ENCODE data around the gene ELN.

Gene ELN

GRCh38 chr7:74066626-74067025, 38.7 kb downstream of the ELN start:
- DNase-seq: no peak

DNA sequence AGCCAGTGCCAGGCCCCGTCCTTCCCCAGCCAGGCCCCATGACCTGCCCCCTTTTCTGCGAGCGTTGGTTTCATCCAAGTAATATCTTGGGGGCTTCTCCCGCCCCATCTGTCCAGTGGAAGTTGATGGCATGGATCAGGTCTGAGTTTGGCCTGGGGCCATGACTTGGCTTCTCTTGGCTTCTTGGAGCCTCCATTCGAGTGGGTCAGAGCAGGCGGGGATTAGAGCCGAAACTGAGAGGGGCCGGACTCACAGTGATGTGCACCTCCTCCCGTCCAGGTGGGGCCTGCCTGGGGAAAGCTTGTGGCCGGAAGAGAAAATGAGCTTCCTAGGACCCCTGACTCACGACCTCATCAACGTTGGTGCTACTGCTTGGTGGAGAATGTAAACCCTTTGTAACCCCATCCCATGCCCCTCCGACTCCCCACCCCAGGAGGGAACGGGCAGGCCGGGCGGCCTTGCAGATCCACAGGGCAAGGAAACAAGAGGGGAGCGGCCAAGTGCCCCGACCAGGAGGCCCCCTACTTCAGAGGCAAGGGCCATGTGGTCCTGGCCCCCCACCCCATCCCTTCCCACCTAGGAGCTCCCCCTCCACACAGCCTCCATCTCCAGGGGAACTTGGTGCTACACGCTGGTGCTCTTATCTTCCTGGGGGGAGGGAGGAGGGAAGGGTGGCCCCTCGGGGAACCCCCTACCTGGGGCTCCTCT, 40.6 kb downstream of the ELN start:
- no peak for DNase-seq

DNA sequence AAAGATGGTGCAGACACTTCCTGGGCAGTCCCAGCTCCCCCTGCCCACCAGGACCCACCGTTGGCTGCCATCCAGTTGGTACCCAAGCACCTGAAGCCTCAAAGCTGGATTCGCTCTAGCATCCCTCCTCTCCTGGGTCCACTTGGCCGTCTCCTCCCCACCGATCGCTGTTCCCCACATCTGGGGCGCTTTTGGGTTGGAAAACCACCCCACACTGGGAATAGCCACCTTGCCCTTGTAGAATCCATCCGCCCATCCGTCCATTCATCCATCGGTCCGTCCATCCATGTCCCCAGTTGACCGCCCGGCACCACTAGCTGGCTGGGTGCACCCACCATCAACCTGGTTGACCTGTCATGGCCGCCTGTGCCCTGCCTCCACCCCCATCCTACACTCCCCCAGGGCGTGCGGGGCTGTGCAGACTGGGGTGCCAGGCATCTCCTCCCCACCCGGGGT, 41.1 kb downstream of the ELN start:
- no peak for DNase-seq

GRCh38 chr7:74069790-74070618, 42.0 kb downstream of the ELN start:
- DNase-seq: no peak

GRCh38 chr7:74070619-74070921, 42.6 kb downstream of the ELN start:
- no peak for DNase-seq

DNA sequence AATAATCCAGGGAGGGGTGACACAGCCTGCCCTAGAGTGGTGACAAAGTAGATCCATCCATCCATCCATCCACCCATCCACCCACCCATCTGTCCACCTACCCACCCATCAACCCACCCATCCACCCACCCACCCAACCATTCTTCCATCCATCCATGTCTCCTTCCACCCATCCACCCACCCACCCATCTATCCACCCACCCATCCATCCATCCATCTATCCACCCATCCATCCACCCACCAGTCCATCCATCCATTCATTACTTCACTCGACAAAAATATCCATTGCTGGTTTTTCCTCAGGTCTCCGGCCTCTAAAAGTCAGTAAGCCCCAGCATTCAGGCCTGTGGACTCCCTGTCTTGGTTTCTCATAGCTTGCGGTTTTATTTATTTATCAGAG, 43.1 kb downstream of the ELN start:
- no peak for DNase-seq

- no peak for DNase-seq
These were observed 46.8 kb downstream of the ELN start for GRCh38 chr7:74074770-74075169.

- DNase-seq: no peak
These were observed 50.5 kb downstream of the ELN start for GRCh38 chr7:74078461-74078860.

GRCh38 chr7:74082770-74083116, 54.8 kb downstream of the ELN start:
- no peak for DNase-seq

DNA sequence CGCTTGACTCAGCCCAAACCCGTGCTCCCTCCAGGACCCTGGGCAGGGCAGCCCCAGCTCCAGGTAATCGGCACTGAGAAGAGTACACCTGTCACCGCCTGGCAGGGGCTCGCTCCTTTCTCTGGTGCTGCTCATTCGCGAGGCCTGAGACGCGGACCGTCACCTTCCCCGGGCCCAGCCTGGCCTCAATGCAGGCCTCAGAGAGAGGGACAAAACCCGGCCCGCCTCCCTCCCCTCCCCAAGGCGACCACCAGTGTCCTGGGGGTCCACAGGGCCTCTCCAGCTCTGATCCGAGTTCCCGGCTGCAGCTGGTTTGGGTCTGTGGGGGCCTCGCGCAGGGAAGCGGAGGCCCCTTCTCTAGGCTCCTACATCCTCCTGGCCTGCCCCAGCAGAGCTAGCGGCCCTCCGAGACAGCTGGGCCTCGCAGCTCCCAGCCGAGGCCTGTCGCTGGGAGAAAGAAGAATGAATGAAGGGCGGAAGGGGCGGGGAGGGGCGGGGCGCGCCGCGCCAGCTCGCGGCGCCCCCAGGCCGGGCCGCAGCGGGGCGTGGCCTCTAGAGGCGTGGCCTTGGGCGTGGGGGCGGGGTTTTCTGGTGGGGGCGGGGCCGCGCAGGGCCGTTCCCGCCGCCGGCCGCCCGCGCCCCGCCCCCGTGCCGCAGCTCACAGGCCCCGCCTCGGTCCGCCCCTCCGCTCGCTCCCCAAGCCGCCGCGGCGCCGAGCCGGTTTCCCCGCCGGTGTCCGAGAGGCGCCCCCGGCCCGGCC, 55.3 kb downstream of the ELN start, which contains the start of gene LIMK1:
LIMK1 (plus strand) TSS at position 688 of the 760 bp plus-strand sequence. CDS start 187 bp downstream, outside the sequence.
- peak; percentile 35 for DNase-seq

DNA sequence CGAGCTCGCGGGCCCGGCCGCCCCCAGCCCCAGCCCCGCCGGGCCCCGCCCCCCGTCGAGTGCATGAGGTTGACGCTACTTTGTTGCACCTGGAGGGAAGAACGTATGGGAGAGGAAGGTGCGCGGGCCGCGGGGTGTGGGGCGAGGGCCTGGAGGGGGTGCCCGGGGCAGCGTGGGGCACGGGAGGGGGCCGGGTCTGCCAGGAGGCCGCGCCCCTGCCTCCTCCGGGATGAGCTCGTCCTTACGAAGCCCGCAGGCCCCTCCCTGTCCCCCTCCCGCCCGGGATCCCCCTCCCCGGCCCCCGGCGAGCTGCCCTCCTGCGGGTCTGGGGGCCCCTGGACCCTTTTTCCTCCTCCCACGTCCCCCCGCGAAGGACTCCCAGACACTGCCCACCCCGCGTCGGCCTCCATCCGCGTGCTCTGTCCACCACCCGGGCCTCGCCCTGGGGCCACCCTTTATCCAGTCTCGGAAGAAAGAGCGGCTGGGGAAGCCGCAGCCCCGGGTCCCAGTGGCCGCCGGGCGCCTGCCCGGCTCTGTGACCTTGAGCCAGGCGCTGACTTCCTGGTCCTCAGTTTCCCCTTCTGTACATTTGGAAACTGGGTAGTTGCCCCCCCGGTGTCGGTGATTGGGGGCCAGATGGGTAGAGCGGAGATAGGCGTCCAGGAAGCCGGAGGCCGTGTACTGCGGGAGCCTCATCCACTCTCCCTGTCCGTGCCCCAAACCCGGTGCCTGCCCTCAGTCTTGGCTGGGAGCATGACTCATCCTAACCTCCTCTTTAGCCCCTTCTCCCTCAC, 56.2 kb downstream of the ELN start:
- DNase-seq: peak; percentile 34

DNA sequence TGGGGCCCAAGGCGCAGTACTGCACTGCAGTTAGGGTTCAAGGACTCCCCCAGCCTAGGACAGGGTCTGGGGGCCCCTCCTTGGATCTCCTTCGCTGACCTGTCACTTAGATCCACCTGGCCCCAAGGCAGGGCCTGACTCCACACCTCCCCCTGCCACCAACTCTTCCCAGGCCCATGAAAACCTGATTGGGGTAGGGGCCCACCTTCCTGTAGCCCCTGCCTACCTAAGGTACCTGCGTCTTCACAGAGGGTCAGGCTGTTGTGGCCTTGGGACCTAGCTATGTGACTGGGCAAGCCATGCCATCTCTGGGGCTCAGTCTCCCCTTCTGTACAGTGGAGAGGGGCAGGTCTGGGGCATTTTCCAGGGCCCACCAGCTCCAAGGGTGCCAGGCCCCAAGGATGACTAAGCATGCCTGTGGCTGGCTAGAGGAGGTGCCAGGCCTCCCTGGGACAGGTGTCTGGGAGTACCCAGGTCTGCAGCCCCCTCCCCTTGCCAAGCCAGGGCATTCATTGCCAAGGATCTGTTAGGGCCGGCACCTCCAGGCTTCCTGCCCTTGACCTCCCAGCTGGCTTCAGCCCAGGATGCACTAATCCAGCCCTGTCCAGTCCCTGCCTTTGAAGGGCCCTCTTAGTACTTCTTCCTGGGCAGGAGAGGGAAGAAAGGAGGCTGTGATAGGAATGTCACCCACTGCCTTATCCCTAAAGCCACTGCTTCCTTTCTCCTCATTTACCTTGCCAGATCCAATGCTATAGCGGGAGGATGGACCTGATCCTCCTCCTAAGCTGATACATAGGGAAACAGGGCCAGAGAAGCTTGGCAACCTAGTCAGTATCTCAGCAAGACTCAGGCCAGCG, 57.0 kb downstream of the ELN start:
- no peak for DNase-seq

GRCh38 chr7:74087791-74088453, 59.9 kb downstream of the ELN start:
- DNase-seq: no peak

GRCh38 chr7:74092321-74092963, 64.5 kb downstream of the ELN start:
- no peak for DNase-seq

- no peak for DNase-seq
These were observed 65.0 kb downstream of the ELN start for GRCh38 chr7:74092964-74093471.

DNA sequence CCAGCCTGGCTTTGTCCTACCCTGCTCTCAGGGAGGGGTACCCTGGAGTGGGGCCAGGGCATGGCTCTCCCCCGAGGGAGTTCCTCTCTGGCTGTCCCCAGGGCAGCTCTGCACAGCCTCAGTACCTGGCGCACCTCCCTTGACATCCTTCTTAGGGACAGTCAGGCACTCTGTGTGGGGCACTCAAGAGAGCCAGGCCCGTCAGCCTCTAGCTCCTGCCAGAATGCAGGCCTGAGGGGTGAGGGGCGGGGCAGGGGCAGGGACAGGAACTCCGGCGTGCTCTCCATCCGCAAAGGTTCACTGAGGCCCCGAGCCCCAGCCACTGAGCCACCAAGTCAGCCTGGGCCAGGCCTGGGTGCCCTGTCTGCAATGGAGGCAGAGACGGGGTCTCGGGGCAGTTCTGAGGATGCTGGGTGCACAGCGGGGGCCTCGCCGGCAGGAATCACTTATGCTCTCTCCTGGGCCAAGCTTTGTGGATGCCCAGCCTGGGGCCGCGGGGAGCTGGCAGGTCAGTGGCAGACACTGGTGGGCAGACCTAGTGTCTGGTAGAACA, 65.8 kb downstream of the ELN start:
- no peak for DNase-seq

GRCh38 chr7:74094224-74095101, 66.5 kb downstream of the ELN start:
- peak; percentile 89 for DNase-seq

- DNase-seq: no peak
These were observed 67.2 kb downstream of the ELN start for GRCh38 chr7:74095135-74095534.

DNA sequence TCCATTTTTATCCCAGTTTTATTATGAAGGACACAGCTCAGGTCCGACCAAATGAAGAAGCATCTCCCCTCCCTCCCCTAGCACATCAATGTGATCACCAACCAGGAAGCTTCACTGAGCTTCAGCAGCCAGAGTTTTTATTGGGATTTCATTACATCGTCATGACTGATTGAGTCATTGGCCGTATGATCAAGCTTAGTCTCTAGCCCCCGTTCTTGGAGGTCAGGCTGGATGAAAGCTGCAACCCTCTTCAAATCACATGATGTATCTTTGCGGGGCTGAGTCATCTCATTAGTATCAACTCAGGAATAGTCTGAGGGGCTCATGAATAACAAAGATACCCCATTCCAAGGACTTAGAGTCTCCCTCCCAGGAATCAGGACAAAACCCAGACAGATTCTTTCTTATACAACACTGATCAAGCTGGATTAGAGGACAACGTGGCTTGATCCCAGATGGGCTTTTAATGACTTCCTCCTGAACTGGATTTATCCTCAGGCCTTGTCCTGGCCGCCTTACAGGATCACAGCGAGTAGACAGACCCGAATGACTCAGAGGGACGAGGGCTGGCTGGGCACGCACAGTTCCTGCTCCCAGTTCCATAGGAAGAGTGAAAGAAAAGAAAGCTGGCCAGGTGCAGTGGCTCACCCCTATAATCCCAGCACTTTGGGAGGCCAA, 70.1 kb downstream of the ELN start:
- peak; percentile 95 for DNase-seq
